ENCODE results near the gene EVA1C. TPM values are rescaled to one million over a fixed set of nuclear protein-coding genes. Genes with fewer than 3 reads are reported as not detected.
"Not testable (repeated sequence)": the region's sequence is repeated elsewhere in the genome, so short reads cannot be mapped to it uniquely, and the experiment has no call there.

The EVA1C gene
- total and polyA plus RNA-seq, 2 donors (not counting 3 experiments of a cell fraction or from before 2014, with no cell fraction given) = 22.8 to 38.6 TPM

DNA sequence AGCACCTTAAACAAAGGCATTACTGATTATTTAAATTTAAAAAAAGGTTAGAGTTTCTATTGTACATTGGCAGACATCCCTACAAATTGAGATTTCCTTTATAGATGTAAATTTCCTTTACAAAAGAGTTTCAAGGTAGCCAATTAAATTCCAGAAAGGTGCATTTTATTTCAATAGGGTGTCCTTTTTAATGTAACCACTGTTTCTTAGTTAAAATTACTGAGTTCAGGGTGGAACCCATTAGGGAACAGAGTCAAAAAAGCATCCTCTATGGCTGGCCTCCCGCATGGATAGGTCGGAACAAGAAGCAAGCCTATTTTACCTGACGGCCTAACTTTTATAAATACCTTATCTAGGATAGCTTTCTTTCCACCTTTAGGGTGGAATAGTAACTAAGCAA is 148.4 kb downstream of the EVA1C start:
- POLR2A ChIA-PET = interaction anchor here (1.5 kb wide), 1 partner anchor 37 kb away, joined by 3 read pairs; no protein-coding TSS in a partner anchor
- CTCF ChIA-PET = interaction anchor here (1.0 to 3.9 kb wide), 7 partner anchors 8 to 157 kb away, joined by 3 to 62 read pairs (median 11); no protein-coding TSS in a partner anchor
- no peak overlapping the region for H2AFZ ChIP-seq (ENCODE audit: low read depth, low read length)
- DNase-seq (ENCODE audit: low read depth, low spot score) = no peak
- TF ChIP-seq POLR2A (IDR thresholded peaks at IDR 0.05; ENCODE audit: low read depth, low read length) = no peak
- no peak for TF ChIP-seq MYC (IDR thresholded peaks at IDR 0.05; ENCODE audit: low read depth, low read length)
- TF ChIP-seq MAX (IDR thresholded peaks at IDR 0.05; ENCODE audit: insufficient read depth, insufficient read length) = no peak
- no peak for TF ChIP-seq FOS (IDR thresholded peaks at IDR 0.05; ENCODE audit: borderline replicate concordance, insufficient read depth, low read length)
- no peak for TF ChIP-seq JUN (IDR thresholded peaks at IDR 0.05; ENCODE audit: borderline replicate concordance, insufficient read depth, insufficient read length, low read depth)
- TF ChIP-seq EZH2 (IDR thresholded peaks at IDR 0.05; ENCODE audit: borderline replicate concordance, low read depth, low read length, severe bottlenecking) = no peak
- TF ChIP-seq, protein P1, sequence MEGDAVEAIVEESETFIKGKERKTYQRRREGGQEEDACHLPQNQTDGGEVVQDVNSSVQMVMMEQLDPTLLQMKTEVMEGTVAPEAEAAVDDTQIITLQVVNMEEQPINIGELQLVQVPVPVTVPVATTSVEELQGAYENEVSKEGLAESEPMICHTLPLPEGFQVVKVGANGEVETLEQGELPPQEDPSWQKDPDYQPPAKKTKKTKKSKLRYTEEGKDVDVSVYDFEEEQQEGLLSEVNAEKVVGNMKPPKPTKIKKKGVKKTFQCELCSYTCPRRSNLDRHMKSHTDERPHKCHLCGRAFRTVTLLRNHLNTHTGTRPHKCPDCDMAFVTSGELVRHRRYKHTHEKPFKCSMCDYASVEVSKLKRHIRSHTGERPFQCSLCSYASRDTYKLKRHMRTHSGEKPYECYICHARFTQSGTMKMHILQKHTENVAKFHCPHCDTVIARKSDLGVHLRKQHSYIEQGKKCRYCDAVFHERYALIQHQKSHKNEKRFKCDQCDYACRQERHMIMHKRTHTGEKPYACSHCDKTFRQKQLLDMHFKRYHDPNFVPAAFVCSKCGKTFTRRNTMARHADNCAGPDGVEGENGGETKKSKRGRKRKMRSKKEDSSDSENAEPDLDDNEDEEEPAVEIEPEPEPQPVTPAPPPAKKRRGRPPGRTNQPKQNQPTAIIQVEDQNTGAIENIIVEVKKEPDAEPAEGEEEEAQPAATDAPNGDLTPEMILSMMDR (IDR thresholded peaks at IDR 0.05; ENCODE audit: extremely low read depth in 1 of 2, insufficient read depth in 1 of 2, low read depth in 1 of 2, low read length in 2 of 2) = no peak
- no peak for TF ChIP-seq GATA2 (IDR thresholded peaks at IDR 0.05; ENCODE audit: insufficient read depth, insufficient read length, low read depth, low read length)
- TF ChIP-seq POLR2AphosphoS5 (IDR thresholded peaks at IDR 0.05; ENCODE audit: insufficient read depth, low read depth, low read length) = no peak
- H3K4me2 ChIP-seq (ENCODE audit: insufficient read depth, low read length) = no peak overlapping the region
- no peaks in the 10 kb centered on the region for H3K27me3 ChIP-seq (ENCODE audit: control insufficient read depth in 2 of 2, insufficient read depth in 2 of 2, low read length in 2 of 2)
- dilution Hi-C loops (cut with MboI; ENCODE audit: extremely low pct_ligation_motif_present, low sequenced_read_pairs) (no loop called here), intact Hi-C loops (cut with micrococcal nuclease) (no loop called here)
- peaks cover 6% of the 10 kb centered on the region for H3K4me1 ChIP-seq (ENCODE audit: control insufficient read depth, extremely low read depth, insufficient read depth, low read length)
- H3K9me3 ChIP-seq (replicated peaks; ENCODE audit: control insufficient read depth, insufficient read depth, low read length) = peaks cover 2% of the 10 kb centered on the region
- H3K27ac ChIP-seq (ENCODE audit: insufficient read depth, low read depth, low read length) = no peak overlapping the region
- no peak overlapping the region for H3K4me3 ChIP-seq (replicated peaks in 1 of 3; ENCODE audit: insufficient read depth in 1 of 3, low read depth in 1 of 3, low read length in 3 of 3)
- no peak for FAIRE-seq
- no peaks in the 10 kb centered on the region for H3K79me2 ChIP-seq (ENCODE audit: control insufficient read depth, insufficient read depth, low read length)
- H3K9ac ChIP-seq (replicated peaks; ENCODE audit: extremely low read depth, insufficient read depth, low read length) = no peak overlapping the region
- no TSS peak for BruUV-seq (replicated peaks)
- H4K20me1 ChIP-seq (replicated peaks; ENCODE audit: control insufficient read depth, extremely low read depth, insufficient read depth, low read length) = no peaks in the 10 kb centered on the region
- H3K36me3 ChIP-seq (ENCODE audit: control insufficient read depth in 2 of 2, extremely low read depth in 1 of 2, insufficient read depth in 2 of 2, low read length in 2 of 2) = no peaks in the 10 kb centered on the region
- H3K9me1 ChIP-seq (replicated peaks; ENCODE audit: control insufficient read depth, extremely low read depth, insufficient read depth, low read length) = no peaks in the 10 kb centered on the region

DNA sequence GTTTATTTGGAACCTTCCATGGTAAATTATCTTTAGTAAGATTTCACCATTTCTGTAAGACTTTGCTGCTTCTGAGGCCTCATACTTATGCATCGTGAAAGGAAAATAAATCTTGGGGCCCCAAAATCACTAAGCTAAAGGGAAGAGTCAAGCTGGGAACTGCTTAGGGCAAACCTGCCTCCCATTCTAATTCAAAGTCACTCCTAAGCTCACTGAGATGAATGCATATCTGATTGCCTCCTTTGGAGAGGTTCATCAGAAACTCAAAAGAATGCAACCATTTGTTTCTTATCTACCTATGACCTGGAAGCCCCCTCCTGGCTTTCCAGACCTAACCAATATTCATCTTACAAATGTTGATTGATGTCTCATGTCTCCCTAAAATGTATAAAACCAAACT is 149.0 kb downstream of the EVA1C start:
- ChIA-PET POLR2A (interaction anchor here (1.5 kb wide), 1 partner anchor 37 kb away, joined by 3 read pairs; no protein-coding TSS in a partner anchor), CTCF (interaction anchor here (0.6 to 3.9 kb wide), 18 partner anchors 9 to 255 kb away, joined by 3 to 62 read pairs (median 6); partner anchors contain the start of gene EVA1C)
- intact Hi-C loops (cut with micrococcal nuclease); FAIRE-seq; H3K27ac ChIP-seq (ENCODE audit: insufficient read depth, low read depth, low read length); BruUV-seq (replicated peaks); H3K9ac ChIP-seq (replicated peaks; ENCODE audit: extremely low read depth, insufficient read depth, low read length); H4K20me1 ChIP-seq (replicated peaks; ENCODE audit: control insufficient read depth, extremely low read depth, insufficient read depth, low read length); dilution Hi-C loops (cut with MboI; ENCODE audit: extremely low pct_ligation_motif_present, low sequenced_read_pairs); H3K4me1 ChIP-seq (ENCODE audit: control insufficient read depth, extremely low read depth, insufficient read depth, low read length); H3K27me3 ChIP-seq (ENCODE audit: control insufficient read depth in 2 of 2, insufficient read depth in 2 of 2, low read length in 2 of 2); DNase-seq (ENCODE audit: low read depth, low spot score); H2AFZ ChIP-seq (ENCODE audit: low read depth, low read length); H3K79me2 ChIP-seq (ENCODE audit: control insufficient read depth, insufficient read depth, low read length); H3K36me3 ChIP-seq (ENCODE audit: control insufficient read depth in 2 of 2, extremely low read depth in 1 of 2, insufficient read depth in 2 of 2, low read length in 2 of 2); H3K4me2 ChIP-seq (ENCODE audit: insufficient read depth, low read length); H3K9me1 ChIP-seq (replicated peaks; ENCODE audit: control insufficient read depth, extremely low read depth, insufficient read depth, low read length); H3K9me3 ChIP-seq (replicated peaks; ENCODE audit: control insufficient read depth, insufficient read depth, low read length); H3K4me3 ChIP-seq (replicated peaks in 1 of 3; ENCODE audit: insufficient read depth in 1 of 3, low read depth in 1 of 3, low read length in 3 of 3): not testable (repeated sequence)

All from endothelial cell of umbilical vein (primary cell).